Measurements from ENCODE around the gene TIAM2. TPM values are rescaled to one million over a fixed set of nuclear protein-coding genes. Genes with fewer than 3 reads are reported as not detected.
A peak's percentile ranks its signal among the peaks of the same experiment; 100 is the strongest.

TIAM2 gene
- total RNA-seq, 6 donors from 2014 or later = 5.6 to 25.1 (median 7.7) TPM

GRCh38 chr6:155069543-155069942 is 74.4 kb downstream of the TIAM2 start:
- Histone ChIP-seq H3K27me3 (no peaks in the 10 kb centered on the region), H3K4me1 (no peaks in the 10 kb centered on the region), H3K4me3 (no peak overlapping the region), H3K36me3 (no peaks in the 10 kb centered on the region), H3K9me3 (no peaks in the 10 kb centered on the region), H3K27ac (no peak overlapping the region)
- no peak for ATAC-seq (ENCODE audit: low FRiP score in 2 of 2)
- TF ChIP-seq CTCF (IDR thresholded peaks at IDR 0.05) = no peak
- no peak for TF ChIP-seq EP300 (IDR thresholded peaks at IDR 0.05)
- TF ChIP-seq POLR2A (IDR thresholded peaks at IDR 0.05) = no peak
- no peak for TF ChIP-seq POLR2AphosphoS5 (IDR thresholded peaks at IDR 0.05)
- DNase-seq = no peak

GRCh38 chr6:155075930-155076695 is 81.0 kb downstream of the TIAM2 start:
- ATAC-seq (ENCODE audit: low FRiP score in 2 of 2) (no peak), DNase-seq (no peak)
- TF ChIP-seq POLR2AphosphoS5 (IDR thresholded peaks at IDR 0.05) (no peak), POLR2A (IDR thresholded peaks at IDR 0.05) (no peak), EP300 (IDR thresholded peaks at IDR 0.05) (no peak), CTCF (IDR thresholded peaks at IDR 0.05) (no peak)
- H3K36me3 ChIP-seq = no peaks in the 10 kb centered on the region
- no peaks in the 10 kb centered on the region for H3K4me1 ChIP-seq
- H3K9me3 ChIP-seq = no peaks in the 10 kb centered on the region
- no peak overlapping the region for H3K4me3 ChIP-seq
- H3K27me3 ChIP-seq = no peaks in the 10 kb centered on the region
- H3K27ac ChIP-seq = no peak overlapping the region
- WGBS, 2 donors = 89 to 94% methylated on average over 12 of the region's 12 CpGs

DNA sequence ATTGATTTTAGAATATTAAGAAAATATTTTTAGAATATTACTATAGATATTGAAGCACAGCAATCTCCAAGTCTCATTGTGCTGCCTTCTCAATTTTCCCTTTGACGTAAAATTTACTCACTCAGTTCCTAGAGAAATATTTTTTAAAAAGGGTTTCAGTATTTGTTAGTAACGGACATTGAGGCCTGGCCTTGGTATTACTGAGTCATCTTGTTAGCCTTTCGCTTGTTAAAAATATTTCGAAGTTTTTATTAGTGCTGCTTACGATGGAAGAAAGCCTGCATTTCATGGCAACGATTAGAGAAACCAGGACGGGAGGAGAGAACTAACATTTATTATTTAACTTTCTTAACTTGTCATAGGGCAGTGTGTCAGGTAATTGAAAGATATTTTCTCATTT is 82.2 kb downstream of the TIAM2 start:
- H3K27me3 ChIP-seq = no peaks in the 10 kb centered on the region
- no peak overlapping the region for H3K4me3 ChIP-seq
- H3K9me3 ChIP-seq = no peaks in the 10 kb centered on the region
- peak in 1 of 2 donors; percentile 38 for ATAC-seq (ENCODE audit: low FRiP score in 2 of 2)
- TF ChIP-seq EP300 (IDR thresholded peaks at IDR 0.05) (no peak), POLR2AphosphoS5 (IDR thresholded peaks at IDR 0.05) (no peak), POLR2A (IDR thresholded peaks at IDR 0.05) (no peak), CTCF (IDR thresholded peaks at IDR 0.05) (no peak)
- no peaks in the 10 kb centered on the region for H3K36me3 ChIP-seq
- DNase-seq = no peak
- 90 to 93% methylated on average over 7 of the region's 7 CpGs for WGBS, 2 donors
- no peaks in the 10 kb centered on the region for H3K4me1 ChIP-seq
- no peak overlapping the region for H3K27ac ChIP-seq

- WGBS, 2 donors = 87 to 97% methylated on average over 2 of the region's 2 CpGs
- no peak overlapping the region for H3K4me3 ChIP-seq
- no peaks in the 10 kb centered on the region for H3K36me3 ChIP-seq
- ATAC-seq (ENCODE audit: low FRiP score in 2 of 2) (peak in 1 of 2 donors; percentile 36), DNase-seq (no peak)
- H3K4me1 ChIP-seq = no peaks in the 10 kb centered on the region
- TF ChIP-seq POLR2AphosphoS5 (IDR thresholded peaks at IDR 0.05) (no peak), EP300 (IDR thresholded peaks at IDR 0.05) (no peak), CTCF (IDR thresholded peaks at IDR 0.05) (no peak), POLR2A (IDR thresholded peaks at IDR 0.05) (no peak)
- no peak overlapping the region for H3K27ac ChIP-seq
- H3K9me3 ChIP-seq = no peaks in the 10 kb centered on the region
- no peaks in the 10 kb centered on the region for H3K27me3 ChIP-seq
Measured at GRCh38 chr6:155077784-155078183, 82.7 kb downstream of the TIAM2 start.

DNA sequence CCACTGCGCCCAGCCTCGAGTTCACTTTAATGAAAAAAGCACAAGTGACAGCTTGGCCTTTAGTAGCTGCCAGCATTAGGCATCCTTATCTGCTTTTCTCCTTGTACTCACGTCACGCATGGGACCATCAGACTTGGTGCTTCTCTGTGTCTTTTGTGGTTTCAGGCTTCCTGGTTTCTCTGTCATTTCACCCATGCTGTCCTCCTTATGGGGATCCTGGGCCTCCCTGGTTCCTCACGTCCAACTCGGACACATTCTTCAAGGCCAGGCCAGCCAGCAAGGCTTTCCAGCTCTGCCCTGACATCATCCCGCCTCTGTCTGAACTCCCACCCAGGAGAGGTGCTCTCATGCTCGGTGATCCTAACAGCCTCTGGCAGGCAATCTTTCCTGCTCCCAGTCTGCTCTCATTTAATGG is 83.2 kb downstream of the TIAM2 start:
- ATAC-seq (ENCODE audit: low FRiP score in 2 of 2) (peak in 1 of 2 donors; percentile 80), DNase-seq (no peak)
- no peaks in the 10 kb centered on the region for H3K36me3 ChIP-seq
- no peak overlapping the region for H3K4me3 ChIP-seq
- TF ChIP-seq CTCF (IDR thresholded peaks at IDR 0.05) (no peak), EP300 (IDR thresholded peaks at IDR 0.05) (no peak), POLR2A (IDR thresholded peaks at IDR 0.05) (no peak), POLR2AphosphoS5 (IDR thresholded peaks at IDR 0.05) (no peak)
- 70% methylated on average over 8 of the region's 8 CpGs for WGBS, 2 donors
- no peaks in the 10 kb centered on the region for H3K27me3 ChIP-seq
- H3K9me3 ChIP-seq = no peaks in the 10 kb centered on the region
- no peaks in the 10 kb centered on the region for H3K4me1 ChIP-seq
- no peak overlapping the region for H3K27ac ChIP-seq

All from upper lobe of left lung (tissue), 6 donors.